ENCODE measurements around the gene ATP5MC3.

DNA sequence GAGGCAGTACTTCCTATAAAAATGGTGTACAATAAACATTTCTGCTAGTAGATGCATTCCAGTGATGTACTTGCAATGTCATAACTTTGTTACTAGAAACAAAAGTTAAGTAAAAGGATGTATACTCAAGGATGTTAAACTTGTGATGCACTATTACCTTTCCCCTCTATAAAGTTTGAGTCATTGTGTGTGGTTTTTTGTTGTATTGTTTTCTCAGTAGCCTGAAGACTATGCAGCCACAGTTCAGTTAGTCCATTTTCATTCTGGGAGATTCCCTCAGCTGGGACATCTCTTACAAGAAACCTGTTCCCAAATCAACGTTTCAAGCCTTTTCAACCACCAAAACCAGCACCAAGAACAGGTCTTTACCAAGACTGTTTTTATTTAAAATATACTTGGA lies 5.6 kb downstream of the ATP5MC3 start:
- TF ChIP-seq, protein P1, sequence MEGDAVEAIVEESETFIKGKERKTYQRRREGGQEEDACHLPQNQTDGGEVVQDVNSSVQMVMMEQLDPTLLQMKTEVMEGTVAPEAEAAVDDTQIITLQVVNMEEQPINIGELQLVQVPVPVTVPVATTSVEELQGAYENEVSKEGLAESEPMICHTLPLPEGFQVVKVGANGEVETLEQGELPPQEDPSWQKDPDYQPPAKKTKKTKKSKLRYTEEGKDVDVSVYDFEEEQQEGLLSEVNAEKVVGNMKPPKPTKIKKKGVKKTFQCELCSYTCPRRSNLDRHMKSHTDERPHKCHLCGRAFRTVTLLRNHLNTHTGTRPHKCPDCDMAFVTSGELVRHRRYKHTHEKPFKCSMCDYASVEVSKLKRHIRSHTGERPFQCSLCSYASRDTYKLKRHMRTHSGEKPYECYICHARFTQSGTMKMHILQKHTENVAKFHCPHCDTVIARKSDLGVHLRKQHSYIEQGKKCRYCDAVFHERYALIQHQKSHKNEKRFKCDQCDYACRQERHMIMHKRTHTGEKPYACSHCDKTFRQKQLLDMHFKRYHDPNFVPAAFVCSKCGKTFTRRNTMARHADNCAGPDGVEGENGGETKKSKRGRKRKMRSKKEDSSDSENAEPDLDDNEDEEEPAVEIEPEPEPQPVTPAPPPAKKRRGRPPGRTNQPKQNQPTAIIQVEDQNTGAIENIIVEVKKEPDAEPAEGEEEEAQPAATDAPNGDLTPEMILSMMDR (conservative IDR thresholded peaks at IDR 0.05; ENCODE audit: low read length): no peak
- no peak for TF ChIP-seq EZH2phosphoT487 (IDR thresholded peaks at IDR 0.05; ENCODE audit: borderline replicate concordance, low read depth, low read length)

Measured in OCI-LY7 (cell line).